HEK293T (cell line): ENCODE measurements around the gene CAP2.

Experiments
- ARNT ChIP-seq: fragments of 450-650 bp; IDR thresholded peaks from 2 replicates; pipeline ENCODE4 v1.6.1; 2017; ENCODE audit warnings: mild to moderate bottlenecking
- FOXK2 ChIP-seq: fragments of 450-650 bp; IDR thresholded peaks from 2 replicates; pipeline ENCODE4 v1.6.1; 2016; ENCODE audit warnings: mild to moderate bottlenecking
- NFRKB ChIP-seq: fragments of 450-650 bp; IDR thresholded peaks from 2 replicates; pipeline ENCODE4 v1.6.1; 2016; ENCODE audit warnings: mild to moderate bottlenecking, moderate library complexity

GRCh38 chr6:17511580-17511979 is 118.2 kb downstream of the CAP2 start:
- TF ChIP-seq ARNT = no peak
- TF ChIP-seq NFRKB = no peak
- no peak for TF ChIP-seq FOXK2
